ENCODE results near the gene RAD23B.

Gene RAD23B

DNA sequence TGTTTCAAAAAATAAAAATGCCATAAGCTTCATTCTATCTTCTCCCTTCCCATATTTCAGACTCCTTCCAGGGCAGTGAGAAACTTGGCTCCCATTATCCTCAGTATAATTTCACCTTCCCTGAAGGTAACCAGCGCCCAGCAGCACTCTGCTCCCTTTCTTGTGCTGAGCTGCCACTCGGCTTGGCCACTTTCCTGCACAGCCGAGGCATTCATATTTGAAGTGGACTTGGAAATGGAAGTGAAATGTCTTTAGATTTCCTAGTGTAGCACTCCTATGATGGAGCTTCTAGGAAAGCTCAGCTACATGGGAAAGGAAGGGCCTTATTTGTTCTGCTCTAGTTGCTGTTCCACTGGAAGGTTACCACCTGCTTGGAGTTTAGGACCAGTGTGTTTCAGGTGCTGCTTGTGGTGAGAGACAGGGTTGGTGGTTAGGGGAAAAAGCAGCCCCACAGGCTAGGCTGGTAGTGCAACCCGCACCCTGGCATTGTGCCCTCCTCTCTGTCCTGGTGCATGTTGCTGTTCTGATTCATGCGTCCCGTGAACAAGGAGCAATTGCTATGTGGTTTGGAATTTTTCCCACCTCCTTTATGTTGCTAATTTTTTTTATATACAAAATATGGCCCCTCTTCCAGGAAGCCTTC is 53.8 kb downstream of the RAD23B start:
- no peak for DNase-seq (ENCODE audit: low spot score)

DNA sequence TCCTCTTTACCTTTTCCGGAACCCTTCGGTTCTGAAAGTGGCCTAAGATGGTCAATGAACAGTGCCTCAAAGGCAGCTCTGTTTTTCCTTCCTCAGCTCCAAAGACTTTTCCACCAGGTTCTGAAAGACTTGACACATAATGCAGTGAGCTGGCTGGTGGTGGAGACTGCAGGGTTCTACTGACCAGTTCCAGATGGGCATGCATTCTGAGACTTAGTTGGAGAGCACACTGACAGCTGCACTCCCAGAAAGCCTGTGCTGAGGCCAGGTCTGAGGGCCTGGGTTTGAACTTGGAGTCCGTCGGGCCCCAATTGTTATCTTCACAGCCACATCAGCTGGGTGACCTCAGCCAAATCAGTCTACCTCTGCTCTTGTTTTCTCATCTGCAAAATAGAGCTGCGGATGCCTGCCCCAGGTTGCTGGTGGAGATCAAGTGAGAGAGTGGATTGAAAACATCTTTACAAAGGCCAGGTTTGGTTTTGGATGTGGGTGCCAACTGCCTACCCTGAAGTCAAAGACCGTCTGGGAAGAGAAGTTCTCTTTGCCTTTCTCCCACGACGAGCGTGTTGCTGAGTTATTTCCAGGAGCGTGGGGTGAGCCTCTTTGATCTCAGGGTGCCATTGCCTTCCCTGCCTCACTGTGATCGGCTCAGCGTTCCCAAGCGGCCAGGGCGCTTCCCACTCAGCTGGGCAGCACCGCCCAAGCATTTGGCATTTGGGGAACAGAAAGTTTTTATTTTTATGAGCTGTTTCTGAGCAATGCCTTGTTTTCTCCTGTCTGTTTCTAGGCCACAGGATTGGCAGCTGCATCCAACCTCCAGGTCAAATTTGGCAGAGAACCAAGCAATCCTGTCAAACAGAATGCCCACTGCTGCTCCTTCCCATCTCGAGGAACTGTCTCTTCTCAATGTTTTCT is 54.9 kb downstream of the RAD23B start:
- no peak for DNase-seq (ENCODE audit: low spot score)

DNA sequence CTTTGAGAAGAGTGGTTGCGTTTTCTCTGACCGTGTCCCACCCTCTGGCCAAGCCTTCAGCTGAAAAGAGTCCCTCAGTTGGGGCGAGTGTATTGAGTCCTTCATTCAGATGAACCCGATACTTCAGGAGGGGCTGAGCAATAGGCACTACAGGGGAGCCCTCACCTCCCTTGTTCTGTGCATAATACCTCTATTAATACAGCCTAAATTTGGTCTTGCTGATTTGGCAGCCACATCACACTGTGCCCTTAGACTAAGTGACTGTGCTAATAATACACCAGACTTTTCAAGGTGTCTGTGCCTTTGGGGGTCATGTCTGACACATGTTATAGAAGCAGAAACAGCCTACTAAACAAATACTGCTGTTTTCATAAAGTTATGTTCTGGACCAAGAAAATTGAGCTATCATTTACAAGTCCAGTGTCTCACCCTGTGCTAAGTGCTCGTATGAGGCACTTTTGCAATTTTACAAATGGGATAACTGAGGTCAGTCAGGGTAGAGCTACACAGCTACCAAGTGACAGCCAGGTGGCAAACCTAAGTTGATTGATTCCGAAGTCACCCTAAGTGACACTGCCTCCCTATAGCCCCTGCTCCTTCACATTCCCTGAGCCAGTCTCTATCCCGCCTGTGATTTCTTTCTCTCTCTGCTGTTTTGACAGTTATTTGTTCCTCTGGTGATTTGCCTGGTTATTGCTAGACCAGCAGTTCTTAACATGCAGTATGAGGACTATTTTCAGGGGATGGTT is 56.0 kb downstream of the RAD23B start:
- DNase-seq (ENCODE audit: low spot score): no peak

DNA sequence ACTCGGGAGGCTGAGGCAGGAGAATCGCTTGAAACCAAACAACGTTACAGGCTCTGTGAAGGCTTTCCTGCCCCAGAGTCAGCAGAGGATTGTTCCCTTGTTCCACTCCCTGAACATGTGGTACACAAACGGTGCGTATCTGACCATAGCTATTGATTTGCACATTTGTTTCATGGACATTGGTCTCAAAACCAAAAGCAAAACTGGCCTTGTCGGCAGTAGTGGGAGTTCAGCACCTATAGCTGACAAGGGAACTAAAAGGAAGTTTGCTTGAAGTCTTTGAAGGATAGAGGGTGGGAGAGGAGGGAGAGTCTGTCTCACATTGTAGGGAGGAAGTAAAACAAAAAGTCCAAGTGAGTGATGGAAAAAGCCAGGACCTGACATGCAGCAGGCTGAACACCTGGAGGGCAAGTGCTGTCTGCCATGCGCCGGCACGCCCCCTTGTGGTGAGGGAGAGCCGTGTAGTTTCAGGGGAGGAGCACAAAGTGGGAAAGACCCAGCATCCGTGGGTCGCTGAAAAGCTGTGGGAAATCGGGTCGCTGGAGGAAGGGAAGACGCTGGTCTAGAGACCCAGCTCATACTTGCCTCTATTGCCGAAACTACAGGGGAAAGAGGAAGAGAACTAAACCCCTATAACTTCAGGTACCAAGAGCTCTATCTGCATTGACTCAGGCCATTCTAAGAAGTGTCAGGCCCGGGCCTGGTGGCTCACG is 58.0 kb downstream of the RAD23B start:
- peak; percentile 40 for DNase-seq (ENCODE audit: low spot score)

DNA sequence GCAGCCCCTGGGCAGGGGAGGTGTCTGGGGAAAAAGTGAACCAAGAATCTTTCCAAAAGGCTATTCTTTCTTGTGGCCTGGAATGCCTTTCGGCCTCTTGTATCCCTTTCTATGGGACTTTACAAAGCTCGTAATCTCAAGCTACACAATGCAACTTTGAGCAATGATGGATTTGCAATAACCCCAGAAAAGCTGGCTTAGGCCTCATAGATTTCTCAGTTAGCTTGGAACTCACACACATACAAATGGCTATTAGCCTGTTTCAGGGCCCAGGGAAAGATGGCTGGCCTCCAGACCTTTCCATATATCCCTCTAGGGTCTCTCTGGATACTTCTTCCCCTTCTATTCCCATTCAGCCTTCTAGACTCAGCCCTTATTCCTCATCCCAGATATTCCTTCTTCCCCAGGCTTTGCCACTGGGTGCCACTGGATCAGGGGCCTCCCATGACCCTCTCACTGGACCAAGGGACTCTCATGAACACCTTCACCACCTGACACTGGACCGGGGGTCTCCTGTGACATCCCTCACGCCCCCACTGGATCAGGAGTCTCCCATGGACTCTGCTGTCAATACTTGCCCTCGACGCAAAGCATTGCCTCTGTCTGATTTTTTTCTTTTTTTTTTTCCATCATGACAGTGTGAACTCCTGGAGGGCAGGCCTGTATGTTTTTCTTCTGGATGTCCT is 59.5 kb downstream of the RAD23B start:
- DNase-seq (ENCODE audit: low spot score): no peak

DNA sequence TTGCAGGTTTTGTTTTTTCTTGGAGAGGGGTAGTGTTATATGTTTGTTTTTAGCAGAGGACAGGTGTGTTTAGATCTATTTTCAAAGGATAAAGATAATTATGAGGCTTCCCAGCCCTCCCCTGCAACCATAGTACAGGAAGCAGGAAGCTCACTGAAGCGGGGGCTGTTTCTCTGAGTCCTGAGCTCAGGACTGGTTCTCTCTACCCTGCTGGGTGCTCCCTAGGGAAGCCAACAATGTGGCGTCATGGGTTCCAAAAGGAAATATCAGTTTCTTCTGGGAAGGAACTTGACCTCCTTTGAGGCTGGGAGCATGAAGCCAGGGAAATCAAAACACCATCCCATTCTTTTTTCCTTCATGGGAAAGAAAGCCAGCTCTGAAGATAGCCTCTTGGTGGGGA is 62.2 kb downstream of the RAD23B start:
- DNase-seq (ENCODE audit: low spot score): no peak

DNA sequence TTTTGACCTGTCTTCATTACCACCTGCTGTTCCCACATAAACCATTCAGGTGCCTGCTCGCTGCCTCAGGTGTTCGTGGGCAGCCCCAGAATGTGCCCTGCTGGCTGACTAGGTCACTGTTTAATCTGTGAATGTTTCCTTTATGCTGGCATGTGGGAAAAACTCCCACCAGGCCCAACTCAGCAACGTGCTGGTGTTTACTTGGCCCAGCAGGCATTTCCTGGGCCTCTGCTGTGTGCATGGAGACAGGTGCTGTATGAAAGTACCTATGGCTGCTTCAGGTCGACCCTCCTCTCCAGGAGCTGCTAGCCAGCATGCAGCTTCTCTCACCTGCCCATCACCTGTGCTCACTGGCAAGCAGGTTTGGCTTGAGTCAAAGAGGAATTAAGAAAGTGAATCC is 65.8 kb downstream of the RAD23B start:
- DNase-seq (ENCODE audit: low spot score): no peak

DNA sequence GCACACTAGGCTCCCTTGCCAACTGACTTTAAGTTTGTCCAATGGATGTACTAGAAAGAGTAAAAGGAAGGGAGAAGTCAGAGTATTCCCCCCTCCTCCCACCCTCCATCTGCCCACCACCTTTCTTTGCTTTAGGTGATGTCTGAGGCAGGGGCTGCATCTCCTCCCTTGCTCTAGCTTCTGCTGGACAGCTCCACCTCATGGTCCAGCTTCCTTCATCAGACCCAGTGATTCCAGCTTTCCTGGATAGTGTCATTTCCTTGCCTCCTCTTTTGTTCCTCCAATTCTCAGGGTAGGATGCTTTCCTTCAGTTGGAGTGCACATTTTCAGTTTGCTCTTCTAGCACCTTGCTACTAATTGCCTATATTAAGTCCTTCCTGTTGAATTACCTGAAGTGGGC is 67.4 kb downstream of the RAD23B start:
- DNase-seq (ENCODE audit: low spot score): no peak

DNA sequence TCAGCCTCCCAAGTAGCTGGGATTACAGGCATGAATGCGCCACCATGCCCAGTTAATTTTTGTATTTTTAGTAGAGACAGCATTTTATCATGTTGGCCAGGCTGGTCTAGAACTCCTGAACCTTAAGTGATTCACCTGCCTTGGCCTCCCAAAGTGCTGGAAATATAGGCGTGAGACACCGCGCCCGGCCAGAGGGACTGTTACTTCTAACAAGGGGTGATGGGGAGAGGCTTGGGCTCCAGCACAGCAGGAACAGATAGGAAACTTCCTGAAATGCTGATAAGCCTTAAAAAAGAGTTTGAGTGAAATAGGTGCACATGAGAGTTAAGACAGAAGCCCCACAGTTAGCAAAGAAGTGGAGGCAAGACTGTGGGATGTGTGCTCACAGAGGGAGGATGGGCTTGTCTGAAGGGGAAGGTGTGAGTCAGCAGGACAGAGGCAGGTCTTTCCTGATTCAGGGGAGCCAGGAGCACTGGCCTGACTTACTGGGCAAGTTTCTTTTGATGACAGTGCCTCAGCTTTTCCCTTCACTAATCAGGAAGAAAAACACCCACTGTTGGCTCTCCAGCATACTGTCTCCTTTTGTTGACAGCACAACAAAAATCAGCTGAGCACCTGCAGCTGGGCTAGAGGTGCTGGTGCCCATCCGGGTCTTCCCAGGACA is 68.4 kb downstream of the RAD23B start:
- peak; percentile 11 for DNase-seq (ENCODE audit: low spot score)

DNA sequence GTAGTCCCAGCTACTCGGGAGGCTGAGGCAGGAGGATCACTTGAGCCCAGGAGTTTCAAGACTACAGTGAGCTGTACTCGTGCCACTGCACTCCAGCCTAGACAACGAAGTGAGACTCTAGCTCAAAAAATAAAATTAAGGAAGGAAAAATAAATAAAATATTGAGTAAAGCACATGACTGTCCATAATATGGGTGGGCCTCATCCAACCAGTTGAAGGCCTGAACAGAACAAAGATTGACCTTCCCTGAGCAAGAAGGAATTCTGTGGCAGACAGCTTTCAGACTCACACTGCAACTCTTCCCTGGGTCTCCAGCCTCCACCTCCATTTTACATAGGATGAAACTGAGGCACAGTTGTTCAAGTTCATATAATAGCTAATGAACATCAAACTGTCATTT is 72.3 kb downstream of the RAD23B start:
- DNase-seq (ENCODE audit: low spot score): no peak

DNA sequence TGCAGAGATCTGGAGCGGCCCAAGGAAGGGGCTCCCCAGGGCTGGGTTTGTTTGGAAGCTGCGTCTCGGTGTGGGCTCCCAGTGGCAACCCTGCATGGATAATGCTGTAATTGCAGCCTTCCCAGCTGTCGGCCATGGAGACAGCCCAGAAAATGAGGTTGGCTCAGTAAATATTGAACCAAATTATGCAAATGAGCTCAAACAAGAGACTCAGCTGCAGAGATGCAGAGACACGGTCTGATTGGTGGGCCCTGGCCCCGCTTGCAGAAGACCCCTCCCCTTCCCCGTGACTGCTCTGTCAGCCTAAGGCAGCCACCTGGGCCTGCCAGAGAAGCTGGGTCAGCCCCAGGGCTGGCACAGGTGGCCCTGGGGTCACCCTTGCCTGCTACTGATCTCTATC is 75.9 kb downstream of the RAD23B start:
- no peak for DNase-seq (ENCODE audit: low spot score)

DNA sequence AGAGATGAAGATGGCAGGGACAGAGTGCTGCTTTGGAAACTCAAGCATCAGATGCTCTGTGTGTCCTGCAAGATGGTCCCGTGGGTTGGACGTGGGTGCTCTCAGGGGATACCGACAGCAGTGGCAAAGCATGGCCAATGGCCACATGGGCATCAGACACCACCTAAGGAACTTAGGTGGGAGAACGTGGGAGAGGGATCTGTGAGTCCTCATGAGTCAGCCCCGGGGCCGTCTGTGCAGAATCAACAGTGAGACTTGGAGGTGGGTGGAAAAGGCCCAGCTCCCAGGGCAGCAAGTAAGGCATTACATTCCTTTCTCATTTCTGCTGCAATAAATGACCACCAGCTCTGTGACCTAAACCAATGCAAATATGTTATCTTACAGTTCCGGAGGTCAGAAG is 77.0 kb downstream of the RAD23B start:
- no peak for DNase-seq (ENCODE audit: low spot score)

DNA sequence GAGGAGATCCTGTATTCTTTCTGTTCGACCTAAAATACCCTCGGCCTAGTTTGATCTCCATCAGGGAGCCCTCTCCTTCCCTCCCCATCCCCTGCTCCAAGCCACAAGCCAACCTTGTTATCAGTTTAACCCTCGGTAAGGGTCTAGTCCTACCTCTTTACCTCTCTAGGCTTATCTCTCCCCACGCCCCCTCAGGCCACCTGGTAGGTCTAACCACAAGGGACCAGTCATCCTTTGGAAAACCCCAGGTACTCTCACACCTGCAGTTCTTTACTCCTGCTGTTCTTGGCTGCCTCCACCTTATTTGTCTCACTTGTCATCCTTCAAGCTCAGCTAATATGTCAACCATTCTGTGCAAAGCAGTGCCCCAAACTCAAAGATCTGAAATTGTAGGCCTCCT is 78.7 kb downstream of the RAD23B start:
- DNase-seq (ENCODE audit: low spot score): no peak

DNA sequence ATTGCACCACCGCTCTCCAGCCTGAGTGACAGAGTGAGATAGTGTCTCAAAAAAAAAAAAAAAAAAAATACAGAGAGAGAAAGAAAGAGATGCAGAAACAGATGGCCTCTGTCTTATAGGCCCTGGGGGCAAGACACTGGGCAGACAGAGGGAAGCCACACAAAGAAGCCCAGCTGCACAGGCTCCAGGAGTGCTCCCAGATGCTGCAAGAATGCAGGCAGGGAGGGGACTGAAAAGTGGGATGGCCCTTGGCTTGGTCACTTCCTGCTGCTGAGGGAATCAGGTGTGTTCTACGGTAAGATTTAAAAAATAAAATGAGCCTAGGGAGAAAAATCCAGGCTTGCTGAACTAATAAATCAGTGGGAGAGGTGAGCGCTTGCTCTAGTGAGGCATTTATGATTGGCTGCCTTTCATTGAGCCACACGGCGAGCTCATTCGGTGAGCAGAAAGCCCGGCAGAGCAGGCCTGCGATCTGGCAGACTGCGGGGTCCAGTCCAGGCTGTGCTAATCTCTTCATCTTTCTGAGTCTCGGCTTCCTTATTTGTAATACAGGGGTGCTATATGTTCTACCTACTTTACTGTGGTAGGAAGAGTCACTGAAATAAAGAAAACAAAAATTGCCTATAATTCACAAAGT is 80.6 kb downstream of the RAD23B start:
- DNase-seq (ENCODE audit: low spot score): no peak

DNA sequence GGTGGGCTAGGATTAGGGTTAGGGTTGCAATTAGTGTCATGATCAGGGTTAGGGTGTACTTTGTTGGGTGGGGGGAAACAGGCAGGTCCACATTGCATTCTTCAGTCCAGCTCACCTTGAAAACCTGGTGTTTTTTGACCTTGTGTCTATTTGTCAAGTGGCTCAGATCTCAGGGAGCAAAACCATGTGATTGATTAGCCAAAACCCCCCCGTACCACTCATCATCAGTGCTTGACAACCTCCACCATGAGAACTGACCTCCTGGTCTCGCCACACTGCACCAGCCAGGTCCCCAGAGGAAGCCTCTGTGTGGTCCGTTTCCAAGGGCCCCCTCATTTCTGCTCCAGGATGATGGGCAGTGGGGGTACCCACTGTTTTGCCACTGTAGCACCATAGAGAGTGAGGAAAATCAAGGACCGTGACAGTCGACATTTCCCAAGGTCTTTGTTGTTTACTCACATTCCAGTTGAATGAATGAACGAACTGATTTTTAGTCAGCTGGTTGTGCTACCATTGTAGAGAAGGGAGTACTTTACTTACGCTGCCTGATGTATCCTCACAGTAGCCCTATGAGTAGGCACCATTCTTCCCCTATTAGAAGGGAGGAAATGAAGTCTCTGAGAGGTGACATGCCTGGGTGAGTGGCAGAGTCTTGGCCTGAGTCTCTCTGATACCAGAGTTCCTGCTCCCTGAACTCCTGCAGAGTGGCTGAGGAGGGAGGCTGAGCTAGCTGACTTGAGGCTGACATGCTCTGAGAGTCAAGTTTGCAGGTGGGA is 84.8 kb downstream of the RAD23B start:
- DNase-seq (ENCODE audit: low spot score): no peak

DNA sequence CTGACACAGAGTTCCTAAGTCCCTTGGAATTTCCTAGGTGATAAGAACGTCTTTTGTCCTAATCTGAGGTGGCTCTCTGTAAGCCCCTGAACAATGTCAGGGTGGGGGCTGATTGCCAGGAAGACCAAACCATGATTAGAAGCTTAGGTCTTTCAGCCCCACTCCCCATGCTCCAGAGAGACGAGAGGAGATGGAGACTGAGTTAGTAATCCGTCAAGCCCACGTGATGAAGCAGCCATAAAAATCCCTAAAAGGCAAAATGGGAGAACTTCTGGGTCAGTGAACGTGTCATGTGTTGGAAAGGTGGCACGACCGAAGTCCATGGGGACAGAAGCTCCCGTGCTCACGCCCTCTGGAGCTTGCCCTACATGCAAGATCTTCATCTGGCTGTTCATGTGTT is 85.6 kb downstream of the RAD23B start:
- no peak for DNase-seq (ENCODE audit: low spot score)

DNA sequence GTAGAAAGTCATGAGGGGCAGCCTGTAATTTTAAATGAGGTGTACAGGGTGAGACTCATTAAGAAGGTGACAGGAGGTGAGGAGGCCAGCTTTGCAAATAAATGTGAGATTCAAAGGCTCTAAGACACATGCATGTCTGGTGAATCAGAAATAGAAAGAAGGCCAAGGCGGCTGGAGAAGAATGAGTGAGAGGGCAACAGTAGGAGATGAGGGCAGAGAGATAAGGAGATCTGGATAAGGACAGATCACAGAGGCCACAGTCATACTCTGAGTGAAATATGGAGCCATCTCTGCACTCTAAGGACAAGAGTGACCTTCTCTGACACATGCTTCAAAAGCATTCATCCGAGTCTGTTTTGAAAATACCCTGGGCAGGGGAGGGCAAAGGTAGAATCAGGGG is 90.7 kb downstream of the RAD23B start:
- no peak for DNase-seq (ENCODE audit: low spot score)

DNA sequence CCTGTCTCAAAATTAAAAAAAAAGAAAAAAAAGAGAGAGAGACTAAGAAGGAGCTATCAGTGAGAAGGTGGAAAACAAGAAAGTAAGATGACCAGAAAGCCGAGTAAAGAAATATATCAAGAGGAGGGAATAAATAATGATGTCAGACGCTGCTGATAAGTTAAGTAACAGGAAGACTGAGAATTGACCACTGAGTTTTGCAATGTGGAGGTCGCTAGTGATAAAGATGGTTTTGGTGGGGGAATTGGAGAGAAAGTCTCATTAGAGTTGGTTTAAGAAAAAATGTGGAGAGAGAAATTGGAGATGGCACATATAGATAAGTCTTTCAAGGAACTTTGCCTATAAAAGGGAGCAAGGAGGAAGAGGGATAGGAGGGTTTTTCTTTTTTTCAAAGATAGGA is 91.9 kb downstream of the RAD23B start:
- DNase-seq (ENCODE audit: low spot score): no peak

DNA sequence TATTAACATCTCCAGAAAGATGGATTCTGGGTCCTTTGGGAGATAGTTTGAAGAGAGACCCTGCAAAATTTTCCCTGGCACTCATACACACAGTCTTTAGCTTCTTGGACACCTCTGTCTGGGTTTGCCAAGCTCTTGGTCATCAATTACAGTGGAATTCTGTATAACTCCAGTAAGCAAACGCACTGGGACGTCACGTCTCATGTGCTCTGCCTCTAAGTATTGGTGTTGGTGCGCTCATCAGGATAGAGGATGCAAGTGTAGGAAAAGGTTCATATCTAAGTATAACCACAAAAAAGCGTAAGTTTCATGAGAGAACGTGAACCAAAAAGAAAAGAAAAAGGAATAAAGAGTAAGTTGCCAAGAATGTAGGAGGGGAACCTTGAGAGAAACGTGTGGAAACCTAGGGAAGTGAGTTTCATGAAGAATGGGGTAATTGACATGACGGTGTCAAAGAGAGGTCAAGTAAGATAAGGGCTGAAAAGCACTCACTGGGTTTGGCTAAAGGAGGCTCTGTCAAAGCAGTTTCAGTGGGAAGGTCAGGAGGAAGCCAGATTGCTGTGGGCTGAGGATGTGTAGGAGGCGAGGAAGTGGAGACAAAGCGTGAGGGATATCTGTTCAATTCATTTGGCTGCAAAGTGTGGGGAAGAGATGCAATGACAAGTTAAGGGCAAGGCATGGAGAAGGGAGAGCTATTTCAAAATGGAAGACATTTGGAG is 92.7 kb downstream of the RAD23B start:
- no peak for DNase-seq (ENCODE audit: low spot score)
